ENCODE results near the gene KIR2DL3.
A peak's percentile ranks its signal among the peaks of the same experiment; 100 is the strongest.
"Not testable (repeated sequence)": the region's sequence is repeated elsewhere in the genome, so short reads cannot be mapped to it uniquely, and the experiment has no call there.

KIR2DL3 gene

GRCh38 chr19:54744080-54744479 lies 5.8 kb downstream of the KIR2DL3 start:
- not testable (repeated sequence) for DNase-seq

DNA sequence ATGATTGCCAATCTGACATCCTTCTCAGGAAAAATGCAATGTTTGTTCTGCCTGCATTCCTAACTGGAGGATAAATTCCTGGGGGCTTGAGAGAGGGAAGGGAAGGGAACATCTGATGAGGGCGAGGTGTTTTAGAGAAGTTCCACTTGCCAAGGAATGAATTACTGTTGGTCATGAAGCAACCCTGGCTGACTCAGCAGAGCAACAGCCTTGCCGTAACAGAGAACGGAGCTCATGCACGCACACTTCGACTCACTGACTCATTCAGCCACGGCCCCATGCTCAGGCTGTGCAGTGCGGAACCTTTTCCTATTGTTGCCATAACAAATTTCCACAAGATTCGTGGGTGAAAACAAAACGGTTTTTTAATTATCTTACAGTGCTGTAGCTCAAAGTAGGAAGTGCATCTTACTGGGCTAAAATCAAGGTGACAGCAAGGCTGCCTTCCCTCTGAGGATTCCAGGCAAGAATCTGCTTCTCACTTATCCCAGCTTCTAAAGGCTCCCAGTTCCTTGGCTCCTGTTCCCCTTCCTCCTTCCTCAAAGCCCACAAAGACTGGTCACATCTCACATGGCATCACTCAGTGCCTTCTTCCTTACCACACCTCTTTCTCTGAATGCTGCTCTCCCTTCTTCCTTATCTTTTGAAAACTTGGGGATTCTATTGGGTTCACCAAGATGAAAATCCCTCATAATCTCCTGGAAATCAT lies 9.5 kb downstream of the KIR2DL3 start:
- DNase-seq = peak in 1 of 2 donors; percentile 83

- DNase-seq = not testable (repeated sequence)
These were observed 12.0 kb downstream of the KIR2DL3 start for GRCh38 chr19:54750276-54750675.

DNA sequence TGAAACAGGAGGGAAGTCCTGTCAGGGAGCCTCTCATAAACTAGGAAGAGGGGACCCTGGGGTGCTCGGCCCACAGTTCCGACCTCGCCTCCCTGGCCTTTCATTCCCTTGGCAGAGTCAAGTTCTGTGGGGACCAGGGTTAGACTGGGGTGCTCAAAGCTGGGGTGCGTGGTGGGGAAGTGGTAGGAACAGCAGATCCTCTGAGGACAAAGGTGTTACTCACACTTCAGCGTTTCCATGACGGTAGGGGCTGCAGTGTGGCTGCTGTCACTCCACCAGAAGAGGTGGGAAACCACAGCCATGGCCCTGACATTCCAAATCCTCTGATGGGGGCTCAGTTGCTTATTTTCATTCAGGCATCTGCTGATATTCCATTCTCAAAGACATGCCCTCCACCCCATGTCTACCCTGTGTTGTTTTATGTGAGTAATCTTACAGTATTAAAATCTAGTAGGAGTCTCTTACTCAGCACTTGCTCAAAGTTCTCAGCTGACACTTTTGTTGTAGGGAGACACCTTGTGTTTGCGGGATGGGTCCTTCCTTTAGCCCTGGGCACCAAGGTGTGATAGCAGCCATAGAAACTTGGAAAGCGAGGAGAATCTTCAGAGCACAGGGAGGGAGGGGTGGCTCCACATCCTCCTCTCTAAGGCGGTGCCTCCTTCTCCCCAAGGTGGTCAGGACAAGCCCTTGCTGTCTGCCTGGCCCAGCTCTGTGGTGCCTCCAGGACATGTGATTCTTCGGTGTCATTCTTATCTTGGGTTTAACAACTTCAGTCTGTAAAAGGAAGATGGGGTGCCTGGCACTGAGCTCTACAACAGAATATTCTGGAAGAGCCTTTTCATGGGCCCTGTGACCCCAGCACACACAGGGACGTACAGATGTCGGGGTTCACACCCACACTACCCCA lies 18.1 kb downstream of the KIR2DL3 start:
- DNase-seq = not testable (repeated sequence)

- DNase-seq = not testable (repeated sequence)
These were observed 20.3 kb downstream of the KIR2DL3 start for GRCh38 chr19:54758577-54758976.

DNA sequence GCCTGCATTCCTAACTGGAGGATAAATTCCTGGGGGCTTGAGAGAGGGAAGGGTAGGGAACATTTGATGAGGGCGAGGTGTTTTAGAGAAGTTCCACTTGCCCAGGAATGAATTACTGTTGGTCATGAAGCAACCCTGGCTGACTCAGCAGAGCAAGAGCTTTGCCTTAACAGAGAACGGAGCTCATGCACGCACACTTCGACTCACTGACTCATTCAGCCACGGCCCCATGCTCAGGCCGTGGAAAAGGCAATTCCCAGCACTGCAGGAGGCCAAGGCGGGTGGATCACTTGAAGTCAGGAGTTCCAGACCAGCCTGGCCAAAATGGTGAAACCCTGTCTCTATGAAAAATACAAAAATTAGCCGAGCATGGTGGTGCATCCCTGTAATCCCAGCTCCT lies 25.9 kb downstream of the KIR2DL3 start:
- peak in 1 of 2 donors; percentile 73 for DNase-seq

DNA sequence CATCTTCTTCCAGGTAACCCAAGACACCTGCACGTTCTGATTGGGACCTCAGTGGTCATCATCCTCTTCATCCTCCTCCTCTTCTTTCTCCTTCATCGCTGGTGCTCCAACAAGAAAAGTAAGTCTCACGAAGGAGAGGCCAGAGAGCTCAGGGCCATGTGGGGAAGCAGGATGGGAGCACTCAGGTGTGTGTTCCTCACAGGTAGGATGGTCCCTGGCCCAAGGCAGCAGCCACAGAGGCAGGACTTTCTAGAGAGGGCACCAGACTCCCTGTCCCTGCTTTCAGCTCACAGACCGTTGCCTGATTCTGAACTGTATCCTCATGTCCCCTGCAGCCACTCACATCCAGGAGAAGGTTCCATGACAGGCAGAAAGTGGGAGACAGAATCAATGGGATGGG lies 28.2 kb downstream of the KIR2DL3 start:
- not testable (repeated sequence) for DNase-seq

DNA sequence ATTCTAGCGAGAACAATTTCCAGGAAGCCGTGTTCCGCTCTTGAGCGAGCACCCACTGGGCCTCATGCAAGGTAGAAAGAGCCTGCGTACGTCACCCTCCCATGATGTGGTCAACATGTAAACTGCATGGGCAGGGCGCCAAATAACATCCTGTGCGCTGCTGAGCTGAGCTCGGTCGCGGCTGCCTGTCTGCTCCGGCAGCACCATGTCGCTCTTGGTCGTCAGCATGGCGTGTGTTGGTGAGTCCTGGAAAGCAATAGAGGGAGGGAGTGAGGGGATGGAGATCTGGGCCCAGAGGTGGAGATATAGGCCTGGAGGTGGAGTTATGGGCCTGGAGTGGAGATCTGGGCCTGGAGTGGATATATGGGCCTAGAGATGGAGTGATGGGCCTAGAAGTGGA lies 31.3 kb downstream of the KIR2DL3 start, which contains the start of gene KIR2DL1:
TSS of gene KIR2DL1 (plus strand) at position 148 of the 400 bp plus-strand sequence. CDS start at position 206, 58 bp downstream.
- not testable (repeated sequence) for DNase-seq

GRCh38 chr19:54770511-54770910 lies 32.2 kb downstream of the KIR2DL3 start:
- DNase-seq = not testable (repeated sequence)

GRCh38 chr19:54771018-54771960 lies 33.0 kb downstream of the KIR2DL3 start:
- not testable (repeated sequence) for DNase-seq

DNA sequence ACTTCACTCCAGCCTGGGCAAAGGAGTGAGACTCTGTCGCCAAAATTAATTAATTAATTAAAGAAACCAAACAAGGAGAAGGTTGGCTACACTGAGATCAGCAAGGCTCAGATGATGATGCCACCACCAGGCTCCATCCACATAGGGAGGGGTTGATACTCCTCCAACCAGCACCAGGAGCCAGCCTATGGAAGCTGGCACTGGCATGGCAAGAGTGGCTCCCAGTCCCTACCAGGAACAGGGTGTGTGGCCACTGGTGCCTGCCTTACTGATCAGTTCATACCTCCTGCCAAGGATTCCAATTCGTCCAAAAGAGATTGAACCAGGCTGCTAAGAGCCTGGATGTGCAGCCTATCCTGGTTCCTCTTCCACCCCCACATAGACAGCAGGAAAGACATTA lies 34.4 kb downstream of the KIR2DL3 start:
- DNase-seq = not testable (repeated sequence)

- not testable (repeated sequence) for DNase-seq
These were observed 36.9 kb downstream of the KIR2DL3 start for GRCh38 chr19:54775095-54775815.

- not testable (repeated sequence) for DNase-seq
These were observed 37.5 kb downstream of the KIR2DL3 start for GRCh38 chr19:54775830-54776229.

DNA sequence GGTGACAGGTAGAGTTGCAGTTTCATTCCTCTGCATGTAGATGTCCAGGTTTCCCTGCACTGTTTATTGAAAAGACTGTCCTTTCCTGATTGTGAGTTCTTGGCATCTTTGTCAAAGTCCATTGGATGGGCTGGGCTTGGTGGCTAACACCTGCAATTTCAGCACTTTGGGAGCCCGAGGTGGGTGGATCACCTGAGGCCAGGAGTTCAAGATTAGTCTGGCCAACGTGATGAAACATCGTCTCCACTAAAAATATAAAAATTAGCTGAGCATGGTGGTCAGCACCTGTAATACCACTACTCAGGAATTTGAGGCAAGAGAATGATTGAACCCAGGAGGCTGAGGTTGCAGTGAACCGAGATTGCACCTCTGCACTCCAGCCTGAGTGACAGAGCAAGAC lies 39.5 kb downstream of the KIR2DL3 start:
- not testable (repeated sequence) for DNase-seq

- peak in 1 of 2 donors; percentile 66 for DNase-seq
These were observed 40.6 kb downstream of the KIR2DL3 start for GRCh38 chr19:54778896-54779295.

DNA sequence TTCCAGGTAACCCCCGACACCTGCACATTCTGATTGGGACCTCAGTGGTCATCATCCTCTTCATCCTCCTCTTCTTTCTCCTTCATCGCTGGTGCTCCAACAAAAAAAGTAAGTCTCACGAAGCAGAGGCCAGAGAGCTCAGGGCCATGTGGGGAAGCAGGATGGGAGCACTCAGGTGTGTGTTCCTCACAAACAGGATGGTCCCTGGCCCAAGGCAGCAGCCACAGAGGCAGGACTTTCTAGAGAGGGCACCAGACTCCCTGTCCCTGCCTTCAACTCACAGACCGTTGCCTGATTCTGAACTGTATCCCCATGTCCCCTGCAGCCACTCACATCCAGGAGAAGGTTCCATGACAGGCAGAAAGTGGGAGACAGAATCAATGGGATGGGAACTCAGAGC lies 44.6 kb downstream of the KIR2DL3 start:
- not testable (repeated sequence) for DNase-seq

DNA sequence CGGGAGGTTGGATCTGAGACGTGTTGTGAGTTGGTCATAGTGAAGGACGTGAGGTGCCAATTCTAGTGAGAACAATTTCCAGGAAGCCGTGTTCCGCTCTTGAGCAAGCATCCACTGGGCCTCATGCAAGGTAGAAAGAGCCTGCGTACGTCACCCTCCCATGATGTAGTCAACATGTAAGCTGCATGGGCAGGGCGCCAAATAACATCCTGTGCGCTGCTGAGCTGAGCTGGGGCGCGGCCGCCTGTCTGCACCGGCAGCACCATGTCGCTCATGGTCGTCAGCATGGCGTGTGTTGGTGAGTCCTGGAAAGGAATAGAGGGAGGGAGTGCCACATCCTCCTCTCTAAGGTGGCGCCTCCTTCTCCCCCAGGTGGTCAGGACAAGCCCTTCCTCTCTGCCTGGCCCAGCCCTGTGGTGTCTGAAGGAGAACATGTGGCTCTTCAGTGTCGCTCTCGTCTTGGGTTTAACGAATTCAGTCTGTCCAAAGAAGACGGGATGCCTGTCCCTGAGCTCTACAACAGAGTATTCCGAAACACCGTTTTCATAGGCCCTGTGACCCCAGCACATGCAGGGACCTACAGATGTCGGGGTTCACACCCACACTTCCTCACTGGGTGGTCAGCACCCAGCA lies 47.9 kb downstream of the KIR2DL3 start:
- not testable (repeated sequence) for DNase-seq

DNA sequence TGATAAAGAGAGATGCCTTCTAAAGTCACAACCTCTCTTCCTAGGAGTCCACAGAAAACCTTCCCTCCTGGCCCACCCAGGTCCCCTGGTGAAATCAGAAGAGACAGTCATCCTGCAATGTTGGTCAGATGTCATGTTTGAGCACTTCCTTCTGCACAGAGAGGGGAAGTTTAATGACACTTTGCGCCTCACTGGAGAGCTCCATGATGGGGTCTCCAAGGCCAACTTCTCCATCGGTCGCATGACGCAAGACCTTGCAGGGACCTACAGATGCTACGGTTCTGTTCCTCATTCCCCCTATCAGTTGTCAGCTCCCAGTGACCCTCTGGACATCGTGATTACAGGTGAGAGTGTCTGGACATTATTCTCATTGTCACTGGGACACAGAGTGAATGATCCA lies 49.8 kb downstream of the KIR2DL3 start:
- peak in 1 of 2 donors; percentile 63 for DNase-seq

- DNase-seq = no peak
These were observed 52.4 kb downstream of the KIR2DL3 start for GRCh38 chr19:54790711-54791110.

DNA sequence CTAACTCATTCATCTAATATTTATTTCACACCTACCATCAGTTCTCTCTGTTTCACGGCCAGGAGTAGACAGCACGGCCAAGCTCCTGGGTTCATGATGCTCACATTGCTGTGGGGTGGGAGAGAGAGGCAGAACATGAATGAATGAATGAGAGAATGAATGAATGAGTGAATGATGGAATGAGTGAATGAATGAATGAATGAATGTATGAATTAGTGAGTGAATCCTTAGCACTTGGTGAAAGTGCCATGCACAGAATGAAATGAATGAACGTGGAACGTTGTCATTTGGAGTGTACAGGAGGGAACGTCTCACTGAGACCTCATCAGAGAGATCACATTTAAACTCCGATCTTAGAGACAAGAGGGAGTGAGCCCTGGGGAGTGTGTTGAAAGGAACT lies 53.2 kb downstream of the KIR2DL3 start:
- no peak for DNase-seq

- DNase-seq = no peak
These were observed 54.5 kb downstream of the KIR2DL3 start for GRCh38 chr19:54792814-54793213.
